PC-9 (cell line): ENCODE measurements around the gene COG5. TPM values are rescaled to one million over a fixed set of nuclear protein-coding genes. Genes with fewer than 3 reads are reported as not detected.

Source experiments
- BruUV-seq: library from RNA; stranded (reverse); fragments of 400-500 nt; replicated peaks from 2 replicates; lab custom pipeline; 2021; lab: Mats Ljungman, UMichigan
- CTCF ChIA-PET: fragments of 300-600 bp; sonication (Branson Sonifier 250); formaldehyde crosslinking; loops from one replicate; lab custom pipeline; 2022; ENCODE audit warnings: antibody characterized with exemption; lab: Charles Lee
- POLR2A ChIA-PET: fragments of 300-600 bp; sonication (Branson Sonifier 250); formaldehyde crosslinking; loops from one replicate; lab custom pipeline; 2022; ENCODE audit warnings: antibody characterized with exemption; ENCODE audit not compliant: unreplicated experiment; lab: Charles Lee
- DNase-seq, 2 experiments: peaks; one replicate each; pipeline versions ENCODE4 v3.0.0 to v3.0.0-alpha.2; 2015 to 2022; ENCODE audit warnings: mixed read lengths in 1 of 2
- H2AFZ ChIP-seq: fragments of 200-600 bp; sonication (generic); 2 replicates; pipeline ENCODE4 v1.8.1; 2017; ENCODE audit warnings: antibody characterized with exemption
- H3F3A ChIP-seq: fragments of 200-600 bp; sonication (generic); 2 replicates; pipeline ENCODE4 v1.8.1; 2017; ENCODE audit warnings: antibody characterized with exemption, mild to moderate bottlenecking, low read depth; ENCODE audit not compliant: insufficient read depth
- H3K27ac ChIP-seq: fragments of 200-600 bp; sonication (generic); 2 replicates; pipeline ENCODE4 v1.6.1; 2016; ENCODE audit warnings: mixed run types
- H3K27me3 ChIP-seq: fragments of 200-600 bp; sonication (generic); 2 replicates; pipeline ENCODE4 v1.6.1; 2016; ENCODE audit warnings: low read depth, mixed run types; ENCODE audit not compliant: insufficient read depth
- H3K36me3 ChIP-seq: fragments of 200-600 bp; sonication (generic); 2 replicates; pipeline ENCODE4 v1.6.1; 2016; ENCODE audit warnings: low read depth, mixed run types
- H3K4me1 ChIP-seq: fragments of 200-600 bp; sonication (generic); replicated peaks from 2 replicates; pipeline ENCODE4 v1.6.1; 2016; ENCODE audit warnings: mixed run types; ENCODE audit not compliant: insufficient read depth
- H3K4me2 ChIP-seq: fragments of 200-600 bp; sonication (generic); 2 replicates; pipeline ENCODE4 v1.6.1; 2017; ENCODE audit warnings: mixed run types
- H3K4me3 ChIP-seq: fragments of 200-600 bp; sonication (generic); 2 replicates; pipeline ENCODE4 v1.6.1; 2016; ENCODE audit warnings: mixed run types
- H3K79me2 ChIP-seq: fragments of 200-600 bp; sonication (generic); 2 replicates; pipeline ENCODE4 v1.6.1; 2017; ENCODE audit warnings: low read depth, mixed run types
- H3K9me2 ChIP-seq: fragments of 200-600 bp; sonication (generic); 2 replicates; pipeline ENCODE4 v1.8.1; 2017; ENCODE audit warnings: mild to moderate bottlenecking; ENCODE audit not compliant: insufficient read depth
- H3K9me3 ChIP-seq: fragments of 200-600 bp; sonication (generic); 2 replicates; pipeline ENCODE4 v1.8.1; 2016; ENCODE audit warnings: low read depth; ENCODE audit not compliant: insufficient read depth
- H4K20me1 ChIP-seq: fragments of 200-600 bp; sonication (generic); 2 replicates; pipeline ENCODE4 v1.8.1; 2017; ENCODE audit not compliant: insufficient read depth
- CTCF ChIP-seq: fragments of 200-600 bp; sonication (generic); conservative IDR thresholded peaks from 2 replicates; pipeline ENCODE4 v1.6.1; 2017; ENCODE audit warnings: mixed run types, antibody characterized with exemption, mild to moderate bottlenecking, moderate library complexity
- EZH2 ChIP-seq: fragments of 200-600 bp; sonication (generic); IDR thresholded peaks from 2 replicates; pipeline ENCODE4 v1.8.0; 2017; ENCODE audit warnings: antibody characterized with exemption, low read depth
- intact Hi-C: fragments of 100-400 bp; cut with micrococcal nuclease; formaldehyde crosslinking; loops from one replicate; pipeline ENCODE4 v1.10.0; 2022; ENCODE audit not compliant: unreplicated experiment
- total RNA-seq: library from RNA; stranded (reverse); gene quantifications from 2 replicates; pipeline ENCODE4 v1.2.3, GENCODE V29; 2021

Gene COG5
- total RNA-seq, 1 experiment from 2014 or later, result 43.5 TPM

GRCh38 chr7:107494315-107494751 is 69.4 kb downstream of the COG5 start:
- H3K9me2 ChIP-seq, result 0 out of 2 replicates have a peak, but pooled peaks cover 5% of the 10 kb centered on the region
- TF ChIP-seq CTCF (no peak), EZH2 (no peak)
- CTCF ChIA-PET, result no interaction called here
- BruUV-seq, result no TSS peak
- intact Hi-C loops, result no loop called here
- H3F3A ChIP-seq, result peaks cover 4% of the 10 kb centered on the region; the same call in 1 of the 2 replicates
- H3K9me3 ChIP-seq, result no peaks in the 10 kb centered on the region
- no peak overlapping the region for H3K4me3 ChIP-seq
- no peak overlapping the region for H2AFZ ChIP-seq
- 0 out of 2 replicates have a peak, but pooled peaks cover 3% of the 10 kb centered on the region for H4K20me1 ChIP-seq
- peaks cover 30% of the 10 kb centered on the region for H3K79me2 ChIP-seq
- H3K4me2 ChIP-seq, result peak overlapping the region; percentile 47
- H3K4me1 ChIP-seq, result peaks cover 18% of the 10 kb centered on the region
- peak in 1 of 2 experiments; percentile 63 for DNase-seq
- peak overlapping the region; percentile 26; the same call in 1 of the 2 replicates for H3K27ac ChIP-seq
- H3K36me3 ChIP-seq, result no peaks in the 10 kb centered on the region
- no peaks in the 10 kb centered on the region for H3K27me3 ChIP-seq
- POLR2A ChIA-PET, result interaction anchor here (0.6 kb wide), 1 partner anchor 202 kb away, joined by 6 read pairs; no protein-coding TSS in a partner anchor

GRCh38 chr7:107492875-107493274 is 70.8 kb downstream of the COG5 start:
- no peak overlapping the region for H3K4me3 ChIP-seq
- TF ChIP-seq EZH2 (no peak), CTCF (no peak)
- H3K27ac ChIP-seq, result no peak overlapping the region
- H3K9me2 ChIP-seq, result 0 out of 2 replicates have a peak, but pooled peaks cover 5% of the 10 kb centered on the region
- H3K9me3 ChIP-seq, result no peaks in the 10 kb centered on the region
- H3F3A ChIP-seq, result peaks cover 7% of the 10 kb centered on the region; the same call in 1 of the 2 replicates
- H3K4me1 ChIP-seq, result peaks cover 18% of the 10 kb centered on the region
- H3K36me3 ChIP-seq, result 0 out of 2 replicates have a peak, but pooled peaks cover 4% of the 10 kb centered on the region
- H2AFZ ChIP-seq, result no peak overlapping the region
- no peaks in the 10 kb centered on the region for H3K27me3 ChIP-seq
- intact Hi-C loops, result no loop called here
- ChIA-PET CTCF (no interaction called here), POLR2A (no interaction called here)
- H3K79me2 ChIP-seq, result peaks cover 30% of the 10 kb centered on the region
- no peak for DNase-seq
- no TSS peak for BruUV-seq
- 0 out of 2 replicates have a peak, but pooled peaks cover 3% of the 10 kb centered on the region for H4K20me1 ChIP-seq
- no peak overlapping the region for H3K4me2 ChIP-seq

GRCh38 chr7:107486041-107486440 is 77.7 kb downstream of the COG5 start:
- ChIA-PET POLR2A (no interaction called here), CTCF (no interaction called here)
- 0 out of 2 replicates have a peak, but pooled peaks cover 3% of the 10 kb centered on the region for H3K9me2 ChIP-seq
- H3K36me3 ChIP-seq, result 0 out of 2 replicates have a peak, but pooled peaks cover 4% of the 10 kb centered on the region
- H3K27me3 ChIP-seq, result no peaks in the 10 kb centered on the region
- no peaks in the 10 kb centered on the region for H3K9me3 ChIP-seq
- no TSS peak for BruUV-seq
- peaks cover 17% of the 10 kb centered on the region; the same call in 1 of the 2 replicates for H3F3A ChIP-seq
- no peak for TF ChIP-seq CTCF
- TF ChIP-seq EZH2, result no peak
- no peak overlapping the region for H3K27ac ChIP-seq
- intact Hi-C loops, result no loop called here
- no peak for DNase-seq
- H3K79me2 ChIP-seq, result peaks cover 5% of the 10 kb centered on the region; the same call in 1 of the 2 replicates
- no peaks in the 10 kb centered on the region for H3K4me1 ChIP-seq
- H4K20me1 ChIP-seq, result no peaks in the 10 kb centered on the region
- no peak overlapping the region for H3K4me3 ChIP-seq
- H2AFZ ChIP-seq, result no peak overlapping the region
- H3K4me2 ChIP-seq, result no peak overlapping the region
